Caco-2 (cell line): ENCODE results near the gene ACSS2. TPM values are rescaled to one million over a fixed set of nuclear protein-coding genes. Genes with fewer than 3 reads are reported as not detected.

Experiments
- BruUV-seq: library from RNA; stranded (reverse); fragments of 400-500 nt; replicated peaks from 2 replicates; lab custom pipeline; 2021; lab: Mats Ljungman, UMichigan
- CTCF ChIA-PET: fragments of 300-600 bp; sonication (Branson Sonifier 250); formaldehyde crosslinking; loops from one replicate; lab custom pipeline; 2022; ENCODE audit warnings: antibody characterized with exemption; lab: Charles Lee
- POLR2A ChIA-PET: fragments of 300-600 bp; sonication (Branson Sonifier 250); formaldehyde crosslinking; loops from one replicate; lab custom pipeline; 2022; ENCODE audit warnings: antibody characterized with exemption; lab: Charles Lee
- DNase-seq, 2 experiments: peaks; one replicate each; pipeline versions ENCODE4 v3.0.0 to v3.0.0-alpha.2; 2020 to 2022
- H3K27me3 ChIP-seq: replicated peaks from 2 replicates; pipeline ENCODE4 v1.6.0; 2011; ENCODE audit warnings: low read length; ENCODE audit not compliant: control insufficient read depth, insufficient read depth
- H3K36me3 ChIP-seq: 2 replicates; pipeline ENCODE4 v1.5.1; 2011; ENCODE audit warnings: low read length; ENCODE audit not compliant: control insufficient read depth, insufficient read depth
- H3K4me1 ChIP-seq: fragments of 250-450 bp; sonication (Bioruptor Pico); 2 replicates; pipeline ENCODE4 v1.5.1; 2020; ENCODE audit warnings: mild to moderate bottlenecking
- H3K4me3 ChIP-seq: 2 replicates; pipeline ENCODE4 v1.5.1; 2011; ENCODE audit warnings: low read depth, mild to moderate bottlenecking, control low read depth, low read length
- H3K9me3 ChIP-seq: fragments of 250-450 bp; sonication (Bioruptor Pico); 2 replicates; pipeline ENCODE4 v1.5.1; 2020; ENCODE audit warnings: mild to moderate bottlenecking, moderate library complexity
- H3K27ac Mint-ChIP-seq: one replicate; pipeline ENCODE4 v1.8.0; 2022; ENCODE audit warnings: mixed read lengths; ENCODE audit not compliant: unreplicated experiment
- H3K27me3 Mint-ChIP-seq: one replicate; pipeline ENCODE4 v1.8.0; 2022; ENCODE audit warnings: mixed read lengths; ENCODE audit not compliant: insufficient read depth, unreplicated experiment
- H3K36me3 Mint-ChIP-seq: one replicate; pipeline ENCODE4 v1.8.0; 2022; ENCODE audit warnings: mild to moderate bottlenecking, mixed read lengths; ENCODE audit not compliant: insufficient read depth, unreplicated experiment
- H3K4me1 Mint-ChIP-seq: one replicate; pipeline ENCODE4 v1.8.0; 2022; ENCODE audit warnings: low read depth, mixed read lengths; ENCODE audit not compliant: unreplicated experiment
- H3K4me3 Mint-ChIP-seq: one replicate; pipeline ENCODE4 v1.8.0; 2022; ENCODE audit warnings: mild to moderate bottlenecking, moderate library complexity, mixed read lengths; ENCODE audit not compliant: unreplicated experiment
- H3K9me3 Mint-ChIP-seq: one replicate; pipeline ENCODE4 v1.8.0; 2022; ENCODE audit warnings: mixed read lengths; ENCODE audit not compliant: unreplicated experiment
- CTCF ChIP-seq, 2 experiments: fragments of 200-600 bp in 1 of 2; IDR thresholded peaks; 1 replicate in 1 of 2; 2 replicates in 1 of 2; pipeline versions ENCODE4 v1.5.1 to v1.8.0; 2011 to 2022; ENCODE audit warnings: antibody characterized with exemption in 1 of 2, control low read depth in 1 of 2, inconsistent platforms in 1 of 2, low read depth in 1 of 2, low read length in 1 of 2, mild to moderate bottlenecking in 1 of 2, moderate library complexity in 1 of 2; ENCODE audit not compliant: insufficient read depth in 1 of 2, severe bottlenecking in 1 of 2, unreplicated experiment in 1 of 2
- intact Hi-C: fragments of 100-400 bp; cut with micrococcal nuclease; formaldehyde crosslinking; loops from one replicate; pipeline ENCODE4 v1.10.0; 2022; ENCODE audit not compliant: unreplicated experiment
- total RNA-seq: library from RNA; stranded (reverse); gene quantifications from 2 replicates; pipeline ENCODE4 v1.2.3, GENCODE V29; 2022

ACSS2 gene
- total RNA-seq, 1 experiment from 2014 or later = 76.0 TPM

DNA sequence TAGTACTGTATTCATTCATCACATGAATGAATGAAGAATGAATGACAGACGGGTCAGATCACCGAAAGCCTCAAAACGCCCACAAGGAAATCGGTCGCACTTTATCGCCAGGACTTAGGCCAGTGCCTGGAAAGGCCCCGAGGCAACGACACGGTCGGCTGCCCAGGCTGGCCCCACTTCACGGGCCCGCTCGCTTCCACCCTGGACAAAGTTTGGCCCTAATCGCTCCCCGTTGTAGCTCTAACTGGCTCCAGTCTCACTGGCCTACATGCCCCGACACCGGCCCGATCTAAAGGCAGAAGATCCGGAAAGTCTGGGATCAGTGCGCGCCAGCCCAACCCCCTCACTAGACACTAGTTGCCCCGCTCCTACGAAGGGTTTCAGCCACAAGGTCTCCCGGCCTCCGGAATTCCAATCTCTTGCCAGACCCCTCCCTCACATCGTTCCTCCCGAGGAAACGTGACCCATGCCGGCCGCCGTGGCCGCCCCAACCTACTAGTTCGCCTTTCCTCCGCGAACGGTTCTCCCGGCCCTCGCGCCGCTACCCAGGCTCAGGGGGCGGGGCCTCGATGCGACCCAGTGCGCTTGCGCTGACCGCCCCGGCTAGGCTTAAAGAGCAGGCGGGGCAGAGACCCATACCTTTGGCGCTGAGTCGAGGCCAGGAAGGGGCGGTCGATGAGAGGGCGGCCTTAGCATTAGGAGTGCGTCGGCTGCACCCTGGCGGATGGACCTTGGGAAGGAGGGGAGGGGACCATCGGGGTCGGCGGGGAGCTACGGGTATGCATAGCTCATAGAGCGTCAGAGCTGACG lies 79.0 kb downstream of the ACSS2 start, which contains the start of the genes GSS and MYH7B:
GSS (minus strand) TSS at position 576 of the 810 bp plus-strand sequence. CDS start 3,954 bp downstream, outside the sequence.
MYH7B (plus strand) TSS at position 638 of the 810 bp plus-strand sequence. CDS start 22,138 bp downstream, outside the sequence.
- no peaks in the 10 kb centered on the region for H3K27me3 ChIP-seq
- Mint-ChIP-seq H3K27me3 (no peaks in the 10 kb centered on the region), H3K9me3 (no peaks in the 10 kb centered on the region), H3K27ac (peak within 1 kb of the TSS; percentile 96), H3K4me3 (peak within 1 kb of the TSS; percentile 90), H3K4me1 (peaks cover 25% of the 10 kb centered on the region), H3K36me3 (peaks cover 16% of the 10 kb centered on the region)
- H3K36me3 ChIP-seq = no peaks in the 10 kb centered on the region
- peak; percentile 100 for DNase-seq
- TF ChIP-seq CTCF (IDR thresholded peaks at IDR 0.05; ENCODE audit: insufficient read depth in 1 of 2, low read depth in 1 of 2, low read length in 1 of 2, severe bottlenecking in 1 of 2, unreplicated experiment in 1 of 2) = peak; percentile 64 to 83
- ChIA-PET POLR2A (interaction anchor here (0.5 to 2.8 kb wide), 21 partner anchors 12 to 999 kb away, joined by 3 to 86 read pairs (median 4); partner anchors contain the start of genes ACSS2, CEP250, GGT7 and NCOA6), CTCF (interaction anchor here (0.6 to 4.2 kb wide), 33 partner anchors 9 to 765 kb away, joined by 3 to 331 read pairs (median 4); partner anchors contain the start of genes ACSS2, GGT7, NCOA6 and TP53INP2)
- BruUV-seq = TSS peak; percentile 82
- H3K4me1 ChIP-seq = peaks cover 5% of the 10 kb centered on the region
- intact Hi-C loops = loop anchor here (1.0 to 10.0 kb wide), 4 partner anchors 79 to 249 kb away; partner anchors contain the start of genes ACSS2 and TRPC4AP
- peak within 1 kb of the TSS; percentile 57 for H3K4me3 ChIP-seq
- H3K9me3 ChIP-seq = no peaks in the 10 kb centered on the region

- no peaks in the 10 kb centered on the region for H3K27me3 ChIP-seq
- CTCF ChIA-PET = interaction anchor here (0.6 to 4.2 kb wide), 31 partner anchors 8 to 765 kb away, joined by 3 to 331 read pairs (median 4); partner anchors contain the start of genes ACSS2, GGT7, NCOA6 and TP53INP2
- Mint-ChIP-seq H3K27ac (peak overlapping the region; percentile 96), H3K9me3 (no peaks in the 10 kb centered on the region), H3K36me3 (peaks cover 16% of the 10 kb centered on the region), H3K4me1 (peaks cover 25% of the 10 kb centered on the region), H3K4me3 (peak overlapping the region; percentile 90), H3K27me3 (no peaks in the 10 kb centered on the region)
- peak in 1 of 2 experiments; percentile 29 for TF ChIP-seq CTCF (IDR thresholded peaks at IDR 0.05; ENCODE audit: insufficient read depth in 1 of 2, low read depth in 1 of 2, low read length in 1 of 2, severe bottlenecking in 1 of 2, unreplicated experiment in 1 of 2)
- H3K4me1 ChIP-seq = peaks cover 5% of the 10 kb centered on the region
- no peaks in the 10 kb centered on the region for H3K36me3 ChIP-seq
- POLR2A ChIA-PET = interaction anchor here (0.6 to 2.8 kb wide), 18 partner anchors 11 to 998 kb away, joined by 3 to 86 read pairs (median 4); partner anchors contain the start of genes ACSS2, CEP250, GGT7 and NCOA6
- H3K4me3 ChIP-seq = peak overlapping the region; percentile 57
- no peaks in the 10 kb centered on the region for H3K9me3 ChIP-seq
- no peak for DNase-seq
- TSS peak; percentile 92 for BruUV-seq
- intact Hi-C loops = loop anchor here (10.0 kb wide), 1 partner anchor 249 kb away; no protein-coding TSS in a partner anchor
These were observed 79.6 kb downstream of the ACSS2 start for GRCh38 chr20:34956041-34956458.
